Measurements from ENCODE around the gene CRYGS. TPM values are rescaled to one million over a fixed set of nuclear protein-coding genes. Genes with fewer than 3 reads are reported as not detected.
"Not testable (repeated sequence)": the region's sequence is repeated elsewhere in the genome, so short reads cannot be mapped to it uniquely, and the experiment has no call there.

The CRYGS gene
- total RNA-seq, 8 experiments from 2014 or later: 1.2 to 4.9 (median 2.9) TPM

DNA sequence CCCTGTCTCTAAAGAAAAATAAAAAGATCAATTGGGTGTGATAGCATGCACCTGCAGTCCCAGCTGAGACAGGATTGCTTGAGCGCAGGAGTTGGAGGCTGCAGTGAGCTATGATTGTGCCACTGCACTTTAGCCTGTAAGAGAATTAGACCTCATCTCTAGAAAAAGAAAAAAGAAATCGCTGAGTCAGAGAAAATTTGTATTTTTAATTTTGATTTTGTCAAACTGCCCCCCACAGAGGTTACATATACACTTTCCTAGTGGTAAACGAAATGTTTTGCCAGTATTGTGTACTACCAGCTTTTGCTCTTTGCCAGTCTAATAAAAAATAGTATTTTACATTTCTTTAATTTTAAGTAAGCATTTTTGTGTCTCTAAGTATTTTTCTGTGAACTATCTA, 5.3 kb upstream of the CRYGS start:
- in situ Hi-C loops (cut with MboI; ENCODE audit: low pct_unique_long_range_greater_than_20kb in 2 of 9, low sequenced_read_pairs in 9 of 9, unreplicated experiment in 9 of 9): loop anchor here in 8 of 9 experiments (10.0 to 25.0 kb wide), 3 partner anchors 287 to 562 kb away; no protein-coding TSS in a partner anchor
- no peak for ATAC-seq (replicated peaks in 6 of 8)

DNA sequence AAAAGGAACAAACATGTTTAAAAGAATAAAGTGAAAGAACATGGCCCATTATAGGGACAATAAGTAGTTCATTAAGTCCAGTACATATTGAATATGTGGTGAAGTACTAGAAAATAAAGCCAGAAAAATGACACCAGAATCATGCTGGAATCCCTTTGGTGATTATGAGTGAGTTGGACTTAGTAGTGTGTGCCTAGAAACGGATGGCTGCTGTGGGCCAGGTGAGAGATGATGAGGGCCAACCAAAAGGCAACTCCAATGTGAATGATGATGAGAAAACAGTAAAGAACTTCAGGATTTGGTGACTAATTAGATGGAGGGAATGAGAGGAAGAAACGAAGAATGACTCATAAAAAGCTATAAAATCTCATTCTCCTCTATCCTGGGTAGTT, 3.3 kb downstream of the CRYGS start:
- no peak overlapping the region for H3K4me3 ChIP-seq
- 0 to 55% (median 42%) methylated on average over 1 to 2 of the region's 2 CpGs for WGBS, 10 experiments
- no peaks in the 10 kb centered on the region for H3K4me1 ChIP-seq (replicated peaks in 1 of 2)
- ATAC-seq (replicated peaks in 6 of 8): no peak
- in situ Hi-C loops (cut with MboI; ENCODE audit: low pct_unique_long_range_greater_than_20kb in 2 of 9, low sequenced_read_pairs in 9 of 9, unreplicated experiment in 9 of 9): loop anchor here in 8 of 9 experiments (10.0 to 25.0 kb wide), 3 partner anchors 279 to 554 kb away; no protein-coding TSS in a partner anchor
- no peak overlapping the region for H3K27ac ChIP-seq

More for the DNA sequence above, 5.3 kb upstream of the CRYGS start:
- Histone ChIP-seq H3K4me3 (no peak overlapping the region), H3K4me1 (replicated peaks in 1 of 2) (no peaks in the 10 kb centered on the region), H3K27ac (no peak overlapping the region)
- 71 to 100% (median 92%) methylated on average over 1 to 3 of the region's 3 CpGs; no CpG with 5 or more reads in 1 of the 10 experiments for WGBS, 10 experiments

DNA sequence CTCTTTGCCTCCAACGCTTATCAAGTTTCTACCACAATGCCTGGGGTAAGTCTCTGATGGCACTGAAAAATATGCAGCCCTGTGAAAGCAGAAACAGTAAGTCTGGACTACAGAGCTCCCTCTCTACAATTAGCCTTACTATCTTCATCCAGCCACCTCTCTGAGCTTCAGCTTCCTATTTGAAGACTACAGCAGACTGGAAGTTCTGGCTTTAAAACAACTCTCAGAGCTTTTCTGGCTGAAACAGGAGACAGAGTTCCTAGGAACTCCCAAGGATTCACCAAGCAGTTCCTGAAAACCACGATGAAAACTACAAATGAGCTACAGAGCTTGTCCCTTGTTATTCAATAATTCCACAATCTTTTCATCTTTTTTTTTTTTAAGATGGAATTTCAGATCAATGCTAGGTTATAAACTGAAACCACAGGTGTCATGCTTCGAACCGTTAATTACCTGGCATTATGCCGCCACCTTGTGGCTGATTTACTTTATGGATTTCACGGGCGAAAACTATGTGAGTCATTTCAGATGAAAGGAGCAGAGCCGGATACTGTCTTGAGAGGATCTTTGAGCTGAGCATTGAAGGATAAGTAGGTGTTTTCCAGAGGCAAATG, 3.9 kb downstream of the CRYGS start:
- Histone ChIP-seq H3K27ac (no peak overlapping the region), H3K4me3 (peak overlapping the region in 1 of 5 donors; percentile 6), H3K4me1 (replicated peaks in 1 of 2) (no peaks in the 10 kb centered on the region)
- in situ Hi-C loops (cut with MboI; ENCODE audit: low pct_unique_long_range_greater_than_20kb in 2 of 9, low sequenced_read_pairs in 9 of 9, unreplicated experiment in 9 of 9): loop anchor here in 8 of 9 experiments (10.0 to 25.0 kb wide), 3 partner anchors 278 to 553 kb away; no protein-coding TSS in a partner anchor
- ATAC-seq (replicated peaks in 6 of 8): peak; percentile 73 to 95 (median 82)
- 0 to 20% (median 12%) methylated on average over 2 to 8 of the region's 8 CpGs for WGBS, 10 experiments

DNA sequence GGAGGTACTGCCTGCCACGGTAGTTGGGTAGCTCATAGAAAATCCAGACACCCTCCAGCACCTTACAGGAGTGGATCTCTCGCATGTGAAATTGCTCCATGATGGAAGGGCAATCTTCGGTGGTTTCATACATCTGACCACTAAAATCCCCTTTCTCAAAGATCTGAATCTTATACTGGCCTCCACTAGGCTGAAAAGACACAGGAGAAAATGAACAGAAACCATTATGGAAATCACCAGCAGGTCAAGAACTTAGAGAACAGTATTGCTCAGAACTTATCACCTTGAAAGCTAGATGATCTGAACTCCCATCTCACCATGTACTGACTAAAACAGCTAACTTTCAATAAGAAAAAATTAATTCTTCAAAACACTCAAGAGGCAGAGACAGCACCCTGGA, 5.4 kb downstream of the CRYGS start:
- Histone ChIP-seq H3K4me3 (no peak overlapping the region), H3K4me1 (replicated peaks in 1 of 2) (no peaks in the 10 kb centered on the region), H3K27ac (no peak overlapping the region)
- in situ Hi-C loops (cut with MboI; ENCODE audit: low pct_unique_long_range_greater_than_20kb in 2 of 9, low sequenced_read_pairs in 9 of 9, unreplicated experiment in 9 of 9): loop anchor here in 8 of 9 experiments (10.0 to 25.0 kb wide), 4 partner anchors 264 to 554 kb away; no protein-coding TSS in a partner anchor
- WGBS, 10 experiments: 100% methylated on average over 1 to 3 of the region's 3 CpGs; no CpG with 5 or more reads in 5 of the 10 experiments
- ATAC-seq (replicated peaks in 6 of 8): no peak

DNA sequence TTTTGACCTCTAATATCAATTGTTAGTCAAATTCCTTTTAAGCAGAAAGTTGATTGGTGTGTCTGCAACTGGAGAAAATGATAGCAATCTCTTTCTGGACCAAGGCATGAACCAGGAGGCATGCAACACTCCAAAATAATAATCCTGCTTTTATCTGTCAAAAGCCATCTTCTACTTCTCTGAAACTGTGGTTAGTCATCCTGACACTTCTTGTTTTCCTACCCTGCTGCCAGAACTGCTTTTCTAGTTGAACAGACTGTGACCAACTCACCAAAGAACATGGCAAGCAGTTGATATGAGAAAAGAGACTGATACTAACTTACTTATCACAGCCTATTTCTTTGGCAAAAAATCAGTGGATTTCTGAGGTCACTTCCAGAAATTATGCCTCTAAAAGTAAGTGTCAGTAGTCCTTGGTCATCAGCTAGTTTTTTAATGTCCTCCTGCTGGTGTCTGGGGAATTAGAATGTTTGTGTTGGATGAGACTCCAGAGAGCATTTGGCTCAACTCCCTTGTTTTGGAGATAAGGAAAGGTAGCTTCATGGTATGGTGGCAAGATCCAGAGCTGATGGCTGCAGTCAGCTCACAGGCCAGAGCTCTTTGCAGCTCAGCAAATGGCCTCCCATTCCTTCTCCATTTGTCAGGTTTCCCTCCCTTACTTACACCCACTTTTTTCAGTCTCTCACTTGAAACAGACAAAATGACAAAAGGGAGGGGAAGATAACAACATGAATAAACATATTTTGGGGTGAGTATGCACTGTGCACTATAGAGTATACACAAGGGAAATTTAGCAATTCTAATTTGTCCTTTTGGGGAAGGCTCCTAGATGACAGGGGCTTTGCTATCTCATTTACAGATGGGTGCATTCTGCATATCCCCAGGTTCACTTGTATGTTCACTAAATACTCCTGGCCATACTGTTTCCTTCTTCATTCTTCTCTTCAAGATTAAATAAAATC, 7.0 kb downstream of the CRYGS start:
- Histone ChIP-seq H3K27ac (no peak overlapping the region), H3K4me3 (no peak overlapping the region), H3K4me1 (replicated peaks in 1 of 2) (peaks cover 8 to 12% of the 10 kb centered on the region in 2 donors)
- peak in 3 of 8 experiments; percentile 32 to 77 (median 72) for ATAC-seq (replicated peaks in 6 of 8)
- in situ Hi-C loops (cut with MboI; ENCODE audit: low pct_unique_long_range_greater_than_20kb in 2 of 9, low sequenced_read_pairs in 9 of 9, unreplicated experiment in 9 of 9): loop anchor here in 8 of 9 experiments (10.0 to 25.0 kb wide), 4 partner anchors 262 to 552 kb away; no protein-coding TSS in a partner anchor

DNA sequence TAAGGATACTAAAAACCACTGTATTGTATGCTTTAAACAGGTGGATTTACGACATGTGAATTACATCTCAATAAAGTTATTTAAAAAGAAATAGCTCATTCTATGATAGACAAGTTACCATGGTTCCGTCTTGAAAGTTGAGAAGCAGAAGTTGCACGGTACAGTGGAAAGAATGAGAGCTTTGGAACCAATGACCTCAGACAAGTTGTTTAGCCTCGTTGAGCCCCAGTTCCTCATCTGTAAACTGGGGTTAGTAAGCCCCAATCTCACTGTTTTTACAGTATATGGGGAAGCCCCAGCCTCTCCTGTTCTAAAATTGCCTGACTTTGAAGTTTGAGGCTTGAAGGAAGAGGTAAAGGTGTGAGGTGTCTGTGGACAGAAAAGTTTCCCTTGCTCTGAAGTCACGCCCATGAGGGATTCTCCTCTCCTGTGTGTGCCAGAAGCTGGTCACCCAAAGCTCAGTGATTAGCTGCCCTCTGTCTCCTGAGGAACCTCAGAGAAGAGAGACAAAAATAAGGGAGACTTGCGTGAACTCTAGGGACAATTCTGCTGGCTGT, 10.0 kb downstream of the CRYGS start:
- no peak for ATAC-seq (replicated peaks in 6 of 8)
- Histone ChIP-seq H3K27ac (no peak overlapping the region), H3K4me1 (replicated peaks in 1 of 2) (peaks cover 8 to 12% of the 10 kb centered on the region in 2 donors), H3K4me3 (no peak overlapping the region)
- in situ Hi-C loops (cut with MboI; ENCODE audit: low pct_unique_long_range_greater_than_20kb in 2 of 9, low sequenced_read_pairs in 9 of 9, unreplicated experiment in 9 of 9): loop anchor here in 8 of 9 experiments (10.0 to 25.0 kb wide), 4 partner anchors 259 to 549 kb away; no protein-coding TSS in a partner anchor
- 50 to 100% (median 93%) methylated on average over 1 to 6 of the region's 6 CpGs; no CpG with 5 or more reads in 1 of the 10 experiments for WGBS, 10 experiments

DNA sequence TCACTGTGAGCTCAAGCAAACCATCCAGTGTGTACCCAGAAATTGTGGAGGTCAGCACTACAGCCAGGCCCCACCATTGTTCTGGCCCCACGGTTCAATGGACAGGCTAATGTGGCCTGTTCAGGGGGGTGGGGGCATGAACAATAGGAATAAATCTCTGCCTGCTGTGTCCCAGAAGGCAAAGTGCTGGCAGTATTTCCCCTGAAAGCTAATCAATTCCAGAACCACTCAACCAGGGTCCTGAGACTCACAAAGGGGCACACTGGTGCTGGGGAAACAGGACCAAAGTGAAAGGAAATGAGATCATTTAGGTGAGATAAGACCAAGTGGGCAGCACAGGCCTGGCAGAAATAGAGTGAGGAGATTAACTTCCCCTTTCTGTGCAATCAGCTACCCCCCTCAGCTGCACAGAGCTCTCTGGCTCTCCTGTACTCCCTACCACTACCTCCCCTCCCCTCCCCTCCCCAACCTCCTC, 11.5 kb downstream of the CRYGS start:
- peak overlapping the region; percentile 36 to 45 for H3K27ac ChIP-seq
- in situ Hi-C loops (cut with MboI; ENCODE audit: low pct_unique_long_range_greater_than_20kb in 2 of 9, low sequenced_read_pairs in 9 of 9, unreplicated experiment in 9 of 9): loop anchor here in 8 of 9 experiments (10.0 to 25.0 kb wide), 4 partner anchors 258 to 548 kb away; no protein-coding TSS in a partner anchor
- no peak overlapping the region for H3K4me3 ChIP-seq
- ATAC-seq (replicated peaks in 6 of 8): peak in 5 of 8 experiments; percentile 27 to 73 (median 65)
- H3K4me1 ChIP-seq (replicated peaks in 1 of 2): peaks cover 8 to 12% of the 10 kb centered on the region in 2 donors
- WGBS, 10 experiments: 0 to 14% (median 0%) methylated on average over 1 of the region's 1 CpG; no CpG with 5 or more reads in 7 of the 10 experiments

DNA sequence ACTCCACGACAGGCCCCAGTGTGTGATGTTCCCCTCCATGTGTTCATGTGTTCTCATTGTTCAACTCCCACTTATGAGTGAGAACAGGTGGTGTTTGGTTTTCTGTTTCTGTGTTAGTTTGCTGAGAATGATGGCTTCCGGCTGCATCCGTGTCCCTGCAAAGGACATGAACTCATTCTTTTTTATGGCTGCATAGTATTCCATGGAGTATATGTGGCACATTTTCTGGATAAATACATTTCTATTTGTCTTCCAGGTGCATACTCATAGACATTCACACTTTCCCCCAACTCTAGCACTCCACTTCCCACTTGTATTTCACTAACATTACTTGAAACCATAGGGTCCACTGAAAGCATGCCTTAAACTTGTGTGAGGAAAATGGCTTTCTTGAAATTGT, 12.5 kb downstream of the CRYGS start:
- H3K4me1 ChIP-seq (replicated peaks in 1 of 2): peaks cover 8 to 12% of the 10 kb centered on the region in 2 donors
- WGBS, 10 experiments: 75 to 100% (median 95%) methylated on average over 1 to 3 of the region's 3 CpGs; no CpG with 5 or more reads in 2 of the 10 experiments
- H3K27ac ChIP-seq; H3K4me3 ChIP-seq; ATAC-seq (replicated peaks in 6 of 8): not testable (repeated sequence)
- in situ Hi-C loops (cut with MboI; ENCODE audit: low pct_unique_long_range_greater_than_20kb in 2 of 9, low sequenced_read_pairs in 9 of 9, unreplicated experiment in 9 of 9): loop anchor here in 8 of 9 experiments (10.0 to 25.0 kb wide), 4 partner anchors 257 to 547 kb away; no protein-coding TSS in a partner anchor

DNA sequence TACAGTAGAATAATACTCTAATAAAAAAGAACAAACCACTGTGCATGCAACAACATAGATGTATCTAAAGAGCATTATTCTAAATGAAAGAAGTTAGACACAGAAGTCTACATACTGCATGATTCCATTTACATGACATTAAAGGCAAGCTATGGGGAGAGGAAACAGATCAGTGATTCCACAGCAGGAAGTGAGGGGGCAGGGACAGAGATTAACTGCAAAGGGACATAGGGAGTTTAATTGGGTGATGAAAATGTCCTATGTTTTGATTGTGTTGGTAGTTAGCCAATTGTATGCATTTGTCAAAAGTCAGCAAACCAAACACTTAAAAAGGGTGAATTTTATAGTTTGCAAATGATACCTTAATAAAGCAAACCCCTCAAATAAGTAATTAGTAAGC, 13.8 kb downstream of the CRYGS start:
- Histone ChIP-seq H3K27ac (no peak overlapping the region), H3K4me3 (no peak overlapping the region), H3K4me1 (replicated peaks in 1 of 2) (peaks cover 8 to 12% of the 10 kb centered on the region in 2 donors)
- in situ Hi-C loops (cut with MboI; ENCODE audit: low pct_unique_long_range_greater_than_20kb in 2 of 9, low sequenced_read_pairs in 9 of 9, unreplicated experiment in 9 of 9): loop anchor here in 8 of 9 experiments (10.0 to 25.0 kb wide), 4 partner anchors 256 to 546 kb away; no protein-coding TSS in a partner anchor
- ATAC-seq (replicated peaks in 6 of 8): no peak

DNA sequence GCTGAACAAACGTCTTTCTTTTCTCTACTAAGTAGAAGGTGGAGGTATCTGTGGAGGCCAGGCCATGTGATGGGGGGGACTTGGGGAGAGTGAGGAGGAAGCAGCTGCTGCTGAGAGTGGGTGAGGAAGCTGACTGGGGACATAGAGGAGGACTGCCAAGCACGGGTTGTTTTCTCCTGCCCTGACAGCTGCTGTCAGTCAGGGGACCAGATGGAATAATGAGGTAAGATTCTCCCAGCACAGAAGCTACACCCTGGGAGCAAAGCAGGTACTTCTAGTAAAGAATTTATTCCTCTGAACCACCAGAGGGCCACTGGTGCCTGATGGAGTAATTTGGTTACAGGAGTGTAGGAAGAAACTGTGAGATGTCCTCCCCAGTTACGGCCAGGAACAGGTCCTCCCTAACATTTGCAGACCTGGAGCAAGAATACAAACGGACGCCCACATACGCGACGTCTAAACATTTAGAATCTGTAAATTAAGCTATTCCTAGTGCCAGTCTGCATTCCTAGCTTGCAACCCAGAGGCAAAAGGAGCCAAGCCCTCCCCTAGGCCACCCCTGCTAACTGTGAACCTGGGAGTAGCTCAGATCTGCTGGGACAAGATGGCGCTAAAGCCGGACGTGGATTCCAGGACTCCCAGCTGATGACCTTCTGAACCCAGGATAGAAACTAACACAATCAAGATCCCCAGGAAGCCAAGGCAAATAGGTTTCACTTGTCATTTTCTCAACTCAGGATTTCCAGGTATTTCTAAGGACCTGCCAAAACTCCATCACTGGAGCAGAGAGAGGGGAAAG, 14.8 kb downstream of the CRYGS start:
- Histone ChIP-seq H3K27ac (no peak overlapping the region), H3K4me3 (no peak overlapping the region), H3K4me1 (replicated peaks in 1 of 2) (peaks cover 8 to 12% of the 10 kb centered on the region in 2 donors)
- ATAC-seq (replicated peaks in 6 of 8): no peak
- in situ Hi-C loops (cut with MboI; ENCODE audit: low pct_unique_long_range_greater_than_20kb in 2 of 9, low sequenced_read_pairs in 9 of 9, unreplicated experiment in 9 of 9): loop anchor here in 8 of 9 experiments (25.0 kb wide), 2 partner anchors 267 to 542 kb away; no protein-coding TSS in a partner anchor
- WGBS, 10 experiments: 6 to 96% (median 84%) methylated on average over 1 to 9 of the region's 11 CpGs; no CpG with 5 or more reads in 1 of the 10 experiments

DNA sequence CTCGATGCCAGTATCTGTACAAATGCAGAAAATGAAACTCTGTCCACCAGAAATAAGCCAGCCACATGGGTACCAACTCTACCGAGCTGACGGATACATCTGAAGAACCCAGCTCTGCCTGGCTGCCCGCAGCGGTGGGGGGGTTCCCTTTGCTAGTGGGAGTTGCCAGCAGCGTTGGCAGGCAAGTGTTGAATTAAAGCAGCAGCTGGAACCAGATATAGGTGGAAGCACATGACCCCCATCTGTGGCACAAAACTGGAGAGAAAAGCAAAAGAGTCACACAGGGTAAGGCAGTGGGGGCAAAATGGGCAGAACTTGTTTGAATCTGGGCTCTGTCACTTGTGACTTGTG, 17.9 kb downstream of the CRYGS start:
- no peak for ATAC-seq (replicated peaks in 6 of 8)
- Histone ChIP-seq H3K4me3 (no peak overlapping the region), H3K27ac (no peak overlapping the region), H3K4me1 (replicated peaks in 1 of 2) (peaks cover 8 to 9% of the 10 kb centered on the region in 2 donors)
- in situ Hi-C loops (cut with MboI; ENCODE audit: low pct_unique_long_range_greater_than_20kb in 2 of 9, low sequenced_read_pairs in 9 of 9, unreplicated experiment in 9 of 9): loop anchor here in 8 of 9 experiments (25.0 kb wide), 2 partner anchors 264 to 539 kb away; no protein-coding TSS in a partner anchor
- 0 to 94% (median 60%) methylated on average over 1 to 6 of the region's 6 CpGs; no CpG with 5 or more reads in 2 of the 10 experiments for WGBS, 10 experiments
